Stimulated activated naive CD8-positive, alpha-beta T cell treated with anti-CD3 and anti-CD28 coated beads, Interleukin-15, amount 100 ng/mL, for 72 hours (primary cell): Measurements from ENCODE around the gene ENTHD1.
A peak's percentile ranks its signal among the peaks of the same experiment; 100 is the strongest.
"Not testable (repeated sequence)": the region's sequence is repeated elsewhere in the genome, so short reads cannot be mapped to it uniquely, and the experiment has no call there.

Experiments
- ATAC-seq: fragments of 150-1000 bp; cut with Tn5 transposase; 2 replicates; pipeline ENCODE4 v1.10.0; 2021; ENCODE audit warnings: mild to moderate bottlenecking, moderate library complexity
- DNase-seq, 2 donors: peaks; one replicate each; pipeline ENCODE4 v3.0.0; 2021 to 2022
- H3K27ac Mint-ChIP-seq, 2 donors: one replicate each; pipeline ENCODE4 v1.8.0; 2022; ENCODE audit warnings: mild to moderate bottlenecking in 2 of 2, mixed read lengths in 2 of 2, moderate library complexity in 2 of 2
- H3K27me3 Mint-ChIP-seq: one replicate; pipeline ENCODE4 v1.8.0; 2022; ENCODE audit warnings: mixed read lengths
- H3K4me1 Mint-ChIP-seq: one replicate; pipeline ENCODE4 v1.8.0; 2022; ENCODE audit warnings: mild to moderate bottlenecking, mixed read lengths
- H3K4me3 Mint-ChIP-seq, 2 donors: one replicate each; pipeline ENCODE4 v1.8.0; 2022; ENCODE audit warnings: mild to moderate bottlenecking in 2 of 2, mixed read lengths in 2 of 2, moderate library complexity in 1 of 2
- H3K9me3 Mint-ChIP-seq, 2 donors: one replicate each; pipeline ENCODE4 v1.8.0; 2022; ENCODE audit warnings: mixed read lengths in 2 of 2

ENTHD1 gene

GRCh38 chr22:39852799-39853198 is 40.8 kb downstream of the ENTHD1 start:
- Mint-ChIP-seq H3K27me3 (peaks cover 7% of the 10 kb centered on the region), H3K27ac (no peak overlapping the region), H3K9me3 (no peaks in the 10 kb centered on the region), H3K4me3 (no peak overlapping the region), H3K4me1 (no peaks in the 10 kb centered on the region)
- ATAC-seq = no peak
- DNase-seq = no peak

- H3K9me3 Mint-ChIP-seq = no peaks in the 10 kb centered on the region
- no peaks in the 10 kb centered on the region for H3K4me1 Mint-ChIP-seq
- peaks cover 7% of the 10 kb centered on the region for H3K27me3 Mint-ChIP-seq
- H3K4me3 Mint-ChIP-seq = no peak overlapping the region
- ATAC-seq (no peak), DNase-seq (no peak)
- no peak overlapping the region for H3K27ac Mint-ChIP-seq
Observed at GRCh38 chr22:39851606-39852315, 41.8 kb downstream of the ENTHD1 start.

GRCh38 chr22:39847477-39847876 is 46.1 kb downstream of the ENTHD1 start:
- H3K27me3 Mint-ChIP-seq = no peaks in the 10 kb centered on the region
- no peak overlapping the region for H3K4me3 Mint-ChIP-seq
- no peak for DNase-seq
- ATAC-seq = no peak
- no peak overlapping the region for H3K27ac Mint-ChIP-seq
- H3K4me1 Mint-ChIP-seq = no peaks in the 10 kb centered on the region
- no peaks in the 10 kb centered on the region for H3K9me3 Mint-ChIP-seq

GRCh38 chr22:39846539-39846938 is 47.0 kb downstream of the ENTHD1 start:
- not testable (repeated sequence) for DNase-seq, ATAC-seq, H3K4me3 Mint-ChIP-seq, H3K9me3 Mint-ChIP-seq, H3K27ac Mint-ChIP-seq, H3K4me1 Mint-ChIP-seq, H3K27me3 Mint-ChIP-seq

- Mint-ChIP-seq H3K4me3 (no peak overlapping the region), H3K27ac (no peak overlapping the region), H3K4me1 (no peaks in the 10 kb centered on the region), H3K27me3 (no peaks in the 10 kb centered on the region), H3K9me3 (no peaks in the 10 kb centered on the region)
- no peak for ATAC-seq
- no peak for DNase-seq
Observed at GRCh38 chr22:39845529-39845928, 48.0 kb downstream of the ENTHD1 start.

- Mint-ChIP-seq H3K27ac (no peak overlapping the region), H3K4me3 (peak overlapping the region; percentile 15 to 28), H3K27me3 (no peaks in the 10 kb centered on the region), H3K9me3 (no peaks in the 10 kb centered on the region), H3K4me1 (peaks cover 16% of the 10 kb centered on the region)
- ATAC-seq (peak; percentile 99), DNase-seq (peak; percentile 17 to 41)
Observed at GRCh38 chr22:39839917-39840510, 53.5 kb downstream of the ENTHD1 start.

- H3K9me3 Mint-ChIP-seq = no peaks in the 10 kb centered on the region
- peaks cover 7% of the 10 kb centered on the region for H3K27me3 Mint-ChIP-seq
- peaks cover 16% of the 10 kb centered on the region for H3K4me1 Mint-ChIP-seq
- H3K27ac Mint-ChIP-seq = no peak overlapping the region
- DNase-seq = no peak
- no peak for ATAC-seq
- peak overlapping the region in 1 of 2 donors; percentile 28 for H3K4me3 Mint-ChIP-seq
Observed at GRCh38 chr22:39839204-39839603, 54.4 kb downstream of the ENTHD1 start.

- H3K27me3 Mint-ChIP-seq = peaks cover 38% of the 10 kb centered on the region
- no peak overlapping the region for H3K4me3 Mint-ChIP-seq
- H3K4me1 Mint-ChIP-seq = peaks cover 12% of the 10 kb centered on the region
- DNase-seq (no peak), ATAC-seq (no peak)
- H3K9me3 Mint-ChIP-seq = no peaks in the 10 kb centered on the region
- H3K27ac Mint-ChIP-seq = no peak overlapping the region
Observed at GRCh38 chr22:39833610-39834009, 60.0 kb downstream of the ENTHD1 start.

- peaks cover 12% of the 10 kb centered on the region for H3K4me1 Mint-ChIP-seq
Observed at GRCh38 chr22:39833093-39833492, 60.5 kb downstream of the ENTHD1 start.

GRCh38 chr22:39832627-39833074 is 60.9 kb downstream of the ENTHD1 start:
- ATAC-seq = no peak
- Mint-ChIP-seq H3K27me3 (peaks cover 38% of the 10 kb centered on the region), H3K9me3 (no peaks in the 10 kb centered on the region), H3K4me1 (peaks cover 12% of the 10 kb centered on the region), H3K27ac (no peak overlapping the region), H3K4me3 (peak overlapping the region; percentile 4 to 25)
- no peak for DNase-seq

More at GRCh38 chr22:39833093-39833492, 60.5 kb downstream of the ENTHD1 start:
- Mint-ChIP-seq H3K27ac (no peak overlapping the region), H3K27me3 (peaks cover 38% of the 10 kb centered on the region), H3K9me3 (no peaks in the 10 kb centered on the region), H3K4me3 (no peak overlapping the region)
- DNase-seq (no peak), ATAC-seq (no peak)

- Mint-ChIP-seq H3K4me1 (peaks cover 10% of the 10 kb centered on the region), H3K27ac (no peak overlapping the region)
- peak; percentile 83 for ATAC-seq
Observed at GRCh38 chr22:39825661-39826102, 67.9 kb downstream of the ENTHD1 start.

GRCh38 chr22:39821008-39821407 is 72.6 kb downstream of the ENTHD1 start:
- ATAC-seq = no peak
- peaks cover 6% of the 10 kb centered on the region for H3K4me1 Mint-ChIP-seq
- H3K27me3 Mint-ChIP-seq = no peaks in the 10 kb centered on the region

More at GRCh38 chr22:39825661-39826102, 67.9 kb downstream of the ENTHD1 start:
- Mint-ChIP-seq H3K9me3 (no peaks in the 10 kb centered on the region), H3K27me3 (peaks cover 3% of the 10 kb centered on the region), H3K4me3 (no peak overlapping the region)
- DNase-seq = no peak

GRCh38 chr22:39820256-39820655 is 73.3 kb downstream of the ENTHD1 start:
- ATAC-seq (no peak), DNase-seq (no peak)
- Mint-ChIP-seq H3K27ac (no peak overlapping the region), H3K9me3 (no peaks in the 10 kb centered on the region), H3K4me1 (no peaks in the 10 kb centered on the region), H3K4me3 (no peak overlapping the region), H3K27me3 (no peaks in the 10 kb centered on the region)

More at GRCh38 chr22:39821008-39821407, 72.6 kb downstream of the ENTHD1 start:
- Mint-ChIP-seq H3K4me3 (no peak overlapping the region), H3K27ac (no peak overlapping the region), H3K9me3 (no peaks in the 10 kb centered on the region)
- no peak for DNase-seq

- Mint-ChIP-seq H3K27me3 (no peaks in the 10 kb centered on the region), H3K27ac (peak overlapping the region in 1 of 2 donors; percentile 9), H3K4me3 (no peak overlapping the region), H3K4me1 (no peaks in the 10 kb centered on the region), H3K9me3 (no peaks in the 10 kb centered on the region)
- no peak for DNase-seq
- ATAC-seq = no peak
Observed at GRCh38 chr22:39819429-39819828, 74.1 kb downstream of the ENTHD1 start.

GRCh38 chr22:39818094-39818493 is 75.5 kb downstream of the ENTHD1 start:
- H3K9me3 Mint-ChIP-seq = no peaks in the 10 kb centered on the region
- H3K27ac Mint-ChIP-seq = no peak overlapping the region
- ATAC-seq (no peak), DNase-seq (no peak)
- H3K4me1 Mint-ChIP-seq = no peaks in the 10 kb centered on the region
- no peaks in the 10 kb centered on the region for H3K27me3 Mint-ChIP-seq
- no peak overlapping the region for H3K4me3 Mint-ChIP-seq

GRCh38 chr22:39815932-39816331 is 77.6 kb downstream of the ENTHD1 start:
- Mint-ChIP-seq H3K9me3 (no peaks in the 10 kb centered on the region), H3K27me3 (peaks cover 7% of the 10 kb centered on the region), H3K4me3 (no peak overlapping the region), H3K4me1 (no peaks in the 10 kb centered on the region), H3K27ac (no peak overlapping the region)
- ATAC-seq = no peak
- no peak for DNase-seq
